ENCODE measurements around the gene MT3. TPM values are rescaled to one million over a fixed set of nuclear protein-coding genes. Genes with fewer than 3 reads are reported as not detected.
"Not testable (repeated sequence)": the region's sequence is repeated elsewhere in the genome, so short reads cannot be mapped to it uniquely, and the experiment has no call there.

The MT3 gene
- total RNA-seq, 3 donors from 2014 or later = 0.35 TPM; not detected in 2

GRCh38 chr16:56610609-56611111, 21.3 kb downstream of the MT3 start:
- H3K4me3 Mint-ChIP-seq = peak overlapping the region; percentile 92
- DNase-seq = no peak
- H3K4me1 Mint-ChIP-seq (ENCODE audit: low read depth) = peaks cover 81% of the 10 kb centered on the region
- no peaks in the 10 kb centered on the region for H3K36me3 Mint-ChIP-seq (ENCODE audit: insufficient read depth)
- H3K9me3 Mint-ChIP-seq = no peaks in the 10 kb centered on the region
- peak in 1 of 2 donors; percentile 1 for ATAC-seq
- H3K27me3 Mint-ChIP-seq (ENCODE audit: low read depth) = no peaks in the 10 kb centered on the region

- no peaks in the 10 kb centered on the region for H3K27me3 Mint-ChIP-seq (ENCODE audit: low read depth)
- H3K4me3 Mint-ChIP-seq = peak overlapping the region; percentile 92
- DNase-seq = no peak
- ATAC-seq = no peak
- H3K9me3 Mint-ChIP-seq = no peaks in the 10 kb centered on the region
- H3K4me1 Mint-ChIP-seq (ENCODE audit: low read depth) = peaks cover 76% of the 10 kb centered on the region
- H3K36me3 Mint-ChIP-seq (ENCODE audit: insufficient read depth) = no peaks in the 10 kb centered on the region
These were observed 22.0 kb downstream of the MT3 start for GRCh38 chr16:56611281-56611833.

GRCh38 chr16:56613706-56614105, 24.4 kb downstream of the MT3 start:
- Mint-ChIP-seq H3K4me1 (ENCODE audit: low read depth) (peaks cover 69% of the 10 kb centered on the region), H3K36me3 (ENCODE audit: insufficient read depth) (no peaks in the 10 kb centered on the region), H3K9me3 (no peaks in the 10 kb centered on the region), H3K4me3 (no peak overlapping the region), H3K27me3 (ENCODE audit: low read depth) (peaks cover 18% of the 10 kb centered on the region)
- DNase-seq = no peak
- ATAC-seq = no peak

- H3K4me1 Mint-ChIP-seq (ENCODE audit: low read depth) = peaks cover 62% of the 10 kb centered on the region
These were observed 25.2 kb downstream of the MT3 start for GRCh38 chr16:56614549-56614991.

GRCh38 chr16:56615353-56615752, 26.0 kb downstream of the MT3 start:
- Mint-ChIP-seq H3K4me3 (no peak overlapping the region), H3K27me3 (ENCODE audit: low read depth) (peaks cover 21% of the 10 kb centered on the region), H3K4me1 (ENCODE audit: low read depth) (peaks cover 55% of the 10 kb centered on the region), H3K36me3 (ENCODE audit: insufficient read depth) (no peaks in the 10 kb centered on the region), H3K9me3 (no peaks in the 10 kb centered on the region)
- DNase-seq (no peak), ATAC-seq (no peak)

More at GRCh38 chr16:56614549-56614991, 25.2 kb downstream of the MT3 start:
- ATAC-seq (peak; percentile 74 to 80), DNase-seq (no peak)
- Mint-ChIP-seq H3K4me3 (peak overlapping the region; percentile 38), H3K9me3 (no peaks in the 10 kb centered on the region), H3K36me3 (ENCODE audit: insufficient read depth) (no peaks in the 10 kb centered on the region), H3K27me3 (ENCODE audit: low read depth) (peaks cover 21% of the 10 kb centered on the region)

GRCh38 chr16:56616608-56617211, 27.4 kb downstream of the MT3 start:
- Mint-ChIP-seq H3K36me3 (ENCODE audit: insufficient read depth) (no peaks in the 10 kb centered on the region), H3K27me3 (ENCODE audit: low read depth) (peaks cover 21% of the 10 kb centered on the region), H3K4me1 (ENCODE audit: low read depth) (peaks cover 41% of the 10 kb centered on the region), H3K9me3 (no peaks in the 10 kb centered on the region), H3K4me3 (no peak overlapping the region)
- DNase-seq (no peak), ATAC-seq (no peak)

- Mint-ChIP-seq H3K36me3 (ENCODE audit: insufficient read depth) (no peaks in the 10 kb centered on the region), H3K4me3 (peak overlapping the region; percentile 37), H3K4me1 (ENCODE audit: low read depth) (peaks cover 36% of the 10 kb centered on the region), H3K9me3 (no peaks in the 10 kb centered on the region), H3K27me3 (ENCODE audit: low read depth) (peaks cover 21% of the 10 kb centered on the region)
- ATAC-seq = peak; percentile 70 to 76
- no peak for DNase-seq
These were observed 28.1 kb downstream of the MT3 start for GRCh38 chr16:56617212-56618085.

GRCh38 chr16:56618138-56618537, 28.8 kb downstream of the MT3 start:
- ATAC-seq (no peak), DNase-seq (no peak)
- Mint-ChIP-seq H3K9me3 (no peaks in the 10 kb centered on the region), H3K4me3 (no peak overlapping the region), H3K27me3 (ENCODE audit: low read depth) (peaks cover 21% of the 10 kb centered on the region), H3K4me1 (ENCODE audit: low read depth) (peaks cover 32% of the 10 kb centered on the region), H3K36me3 (ENCODE audit: insufficient read depth) (no peaks in the 10 kb centered on the region)

GRCh38 chr16:56620339-56620897, 31.1 kb downstream of the MT3 start:
- H3K9me3 Mint-ChIP-seq = no peaks in the 10 kb centered on the region
- H3K4me3 Mint-ChIP-seq = no peak overlapping the region
- no peak for DNase-seq
- H3K36me3 Mint-ChIP-seq (ENCODE audit: insufficient read depth) = no peaks in the 10 kb centered on the region
- H3K4me1 Mint-ChIP-seq (ENCODE audit: low read depth) = peaks cover 16% of the 10 kb centered on the region
- peaks cover 27% of the 10 kb centered on the region for H3K27me3 Mint-ChIP-seq (ENCODE audit: low read depth)
- ATAC-seq = no peak

GRCh38 chr16:56621665-56622445, 32.5 kb downstream of the MT3 start:
- not testable (repeated sequence) for H3K9me3 Mint-ChIP-seq; H3K36me3 Mint-ChIP-seq (ENCODE audit: insufficient read depth); ATAC-seq; DNase-seq; H3K4me3 Mint-ChIP-seq
- peaks cover 29% of the 10 kb centered on the region for H3K27me3 Mint-ChIP-seq (ENCODE audit: low read depth)
- H3K4me1 Mint-ChIP-seq (ENCODE audit: low read depth) = peaks cover 17% of the 10 kb centered on the region

- ATAC-seq; DNase-seq; H3K4me3 Mint-ChIP-seq; H3K4me1 Mint-ChIP-seq (ENCODE audit: low read depth); H3K9me3 Mint-ChIP-seq; H3K36me3 Mint-ChIP-seq (ENCODE audit: insufficient read depth): not testable (repeated sequence)
- H3K27me3 Mint-ChIP-seq (ENCODE audit: low read depth) = peaks cover 24% of the 10 kb centered on the region
These were observed 33.9 kb downstream of the MT3 start for GRCh38 chr16:56623184-56623583.

- DNase-seq = no peak
- H3K4me1 Mint-ChIP-seq (ENCODE audit: low read depth) = peaks cover 9% of the 10 kb centered on the region
- no peaks in the 10 kb centered on the region for H3K36me3 Mint-ChIP-seq (ENCODE audit: insufficient read depth)
- H3K27me3 Mint-ChIP-seq (ENCODE audit: low read depth) = peaks cover 22% of the 10 kb centered on the region
- H3K4me3 Mint-ChIP-seq = no peak overlapping the region
- no peak for ATAC-seq
- H3K9me3 Mint-ChIP-seq = no peaks in the 10 kb centered on the region
These were observed 34.3 kb downstream of the MT3 start for GRCh38 chr16:56623637-56624036.

GRCh38 chr16:56625140-56625942, 36.0 kb downstream of the MT3 start, which contains the start of gene MT1E:
MT1E (plus strand) TSS chr16:56625781; CDS start chr16:56625852, 71 bp downstream.
- H3K4me3 Mint-ChIP-seq = peak within 1 kb of the TSS; percentile 85

More at GRCh38 chr16:56625140-56625942, 36.0 kb downstream of the MT3 start, which contains the start of gene MT1E:
- no peaks in the 10 kb centered on the region for H3K36me3 Mint-ChIP-seq (ENCODE audit: insufficient read depth)
- H3K4me1 Mint-ChIP-seq (ENCODE audit: low read depth) = peaks cover 9% of the 10 kb centered on the region
- H3K9me3 Mint-ChIP-seq = no peaks in the 10 kb centered on the region
- H3K27me3 Mint-ChIP-seq (ENCODE audit: low read depth) = peaks cover 21% of the 10 kb centered on the region
- no peak for DNase-seq
- ATAC-seq = peak; percentile 99

All from activated T-cell treated with anti-CD3 and anti-CD28 coated beads, Interleukin-2, amount 50 U/mL, for 4 hours (primary cell).